NCI-H748 (cell line): ENCODE results near the gene NDE1.
"Not testable (repeated sequence)": the region's sequence is repeated elsewhere in the genome, so short reads cannot be mapped to it uniquely, and the experiment has no call there.

Source experiments
- DNase-seq: peaks from one replicate; lab custom pipeline; 2025; ENCODE audit not compliant: unreplicated experiment; lab: John Stamatoyannopoulos, UW

Gene NDE1

GRCh38 chr16:15620611-15621195, 29.3 kb upstream of the NDE1 start:
- no peak for DNase-seq

GRCh38 chr16:15621456-15621855, 28.6 kb upstream of the NDE1 start:
- no peak for DNase-seq

- no peak for DNase-seq
Measured at GRCh38 chr16:15621889-15622288, 28.2 kb upstream of the NDE1 start.

GRCh38 chr16:15631730-15632409, 18.2 kb upstream of the NDE1 start:
- DNase-seq: no peak

- no peak for DNase-seq
Measured at GRCh38 chr16:15635926-15636325, 14.1 kb upstream of the NDE1 start.

- DNase-seq: no peak
Measured at GRCh38 chr16:15636392-15636873, 13.6 kb upstream of the NDE1 start.

- no peak for DNase-seq
Measured at GRCh38 chr16:15639061-15639568, 10.9 kb upstream of the NDE1 start.

- no peak for DNase-seq
Measured at GRCh38 chr16:15640966-15641365, 9.1 kb upstream of the NDE1 start.

GRCh38 chr16:15641753-15642556, 8.1 kb upstream of the NDE1 start:
- DNase-seq: no peak

GRCh38 chr16:15642557-15643047, 7.4 kb upstream of the NDE1 start:
- DNase-seq: peak; percentile 78

GRCh38 chr16:15643048-15643945, 6.7 kb upstream of the NDE1 start, which contains the start of gene MARF1:
TSS of gene MARF1 (minus strand) at chr16:15643154. CDS start at chr16:15639233, 3,921 bp downstream.
- DNase-seq: peak; percentile 91

- DNase-seq: no peak
Measured at GRCh38 chr16:15643946-15644250, 6.1 kb upstream of the NDE1 start.

- DNase-seq: peak; percentile 84
Measured at GRCh38 chr16:15644267-15644961, 5.6 kb upstream of the NDE1 start.

GRCh38 chr16:15644962-15645465, 5.0 kb upstream of the NDE1 start:
- DNase-seq: peak; percentile 13

- not testable (repeated sequence) for DNase-seq
Measured at GRCh38 chr16:15646557-15647293, 3.3 kb upstream of the NDE1 start.

GRCh38 chr16:15647294-15648014, 2.6 kb upstream of the NDE1 start:
- no peak for DNase-seq

GRCh38 chr16:15648135-15648730, 1.8 kb upstream of the NDE1 start:
- DNase-seq: no peak

- DNase-seq: not testable (repeated sequence)
Measured at GRCh38 chr16:15649311-15649710, 734 bp upstream of the NDE1 start.
